ENCODE data around the gene CELSR1.

- no peak for TF ChIP-seq ZFP30 (CRISPR knock-in tag; IDR thresholded peaks at IDR 0.05)
- no peak for TF ChIP-seq ISL1 (CRISPR knock-in tag; IDR thresholded peaks at IDR 0.05)
- TF ChIP-seq, protein P1, sequence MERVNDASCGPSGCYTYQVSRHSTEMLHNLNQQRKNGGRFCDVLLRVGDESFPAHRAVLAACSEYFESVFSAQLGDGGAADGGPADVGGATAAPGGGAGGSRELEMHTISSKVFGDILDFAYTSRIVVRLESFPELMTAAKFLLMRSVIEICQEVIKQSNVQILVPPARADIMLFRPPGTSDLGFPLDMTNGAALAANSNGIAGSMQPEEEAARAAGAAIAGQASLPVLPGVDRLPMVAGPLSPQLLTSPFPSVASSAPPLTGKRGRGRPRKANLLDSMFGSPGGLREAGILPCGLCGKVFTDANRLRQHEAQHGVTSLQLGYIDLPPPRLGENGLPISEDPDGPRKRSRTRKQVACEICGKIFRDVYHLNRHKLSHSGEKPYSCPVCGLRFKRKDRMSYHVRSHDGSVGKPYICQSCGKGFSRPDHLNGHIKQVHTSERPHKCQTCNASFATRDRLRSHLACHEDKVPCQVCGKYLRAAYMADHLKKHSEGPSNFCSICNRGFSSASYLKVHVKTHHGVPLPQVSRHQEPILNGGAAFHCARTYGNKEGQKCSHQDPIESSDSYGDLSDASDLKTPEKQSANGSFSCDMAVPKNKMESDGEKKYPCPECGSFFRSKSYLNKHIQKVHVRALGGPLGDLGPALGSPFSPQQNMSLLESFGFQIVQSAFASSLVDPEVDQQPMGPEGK (CRISPR knock-in tag; IDR thresholded peaks at IDR 0.05; ENCODE audit: borderline replicate concordance) = no peak
- no peak for TF ChIP-seq PPARA (CRISPR knock-in tag; IDR thresholded peaks at IDR 0.05; ENCODE audit: borderline replicate concordance)
- no peak for TF ChIP-seq POU6F1 (CRISPR knock-in tag; IDR thresholded peaks at IDR 0.05; ENCODE audit: borderline replicate concordance, low read depth)
- TF ChIP-seq CSDC2 (CRISPR knock-in tag; IDR thresholded peaks at IDR 0.05) = no peak
These were observed 760 bp upstream of the CELSR1 start for GRCh38 chr22:46537946-46538813.
